GM06990 (cell line): ENCODE data around the gene CCDC201.

ENCODE experiments used
- DNase-seq: peaks from one replicate; pipeline ENCODE4 v3.0.0-alpha.2; 2011; ENCODE audit not compliant: insufficient read length; ENCODE audit errors: extremely low read depth
- H3K27me3 ChIP-seq: replicated peaks from 2 replicates; pipeline ENCODE4 v1.6.0; 2011; ENCODE audit warnings: low read length; ENCODE audit not compliant: control insufficient read depth, insufficient read depth
- H3K36me3 ChIP-seq: 2 replicates; pipeline ENCODE4 v1.5.1; 2011; ENCODE audit warnings: low read length; ENCODE audit not compliant: control insufficient read depth, insufficient read depth
- H3K4me3 ChIP-seq: replicated peaks from 2 replicates; pipeline ENCODE4 v1.5.1; 2011; ENCODE audit warnings: low read depth, mild to moderate bottlenecking, control low read depth, low read length
- TF ChIP-seq, protein P1 (sequence below): IDR thresholded peaks from 2 replicates; pipeline ENCODE4 v1.5.1; 2011; ENCODE audit warnings: low read length, control low read depth, mild to moderate bottlenecking, inconsistent platforms; ENCODE audit not compliant: insufficient read depth, poor library complexity, severe bottlenecking

CCDC201 gene

DNA sequence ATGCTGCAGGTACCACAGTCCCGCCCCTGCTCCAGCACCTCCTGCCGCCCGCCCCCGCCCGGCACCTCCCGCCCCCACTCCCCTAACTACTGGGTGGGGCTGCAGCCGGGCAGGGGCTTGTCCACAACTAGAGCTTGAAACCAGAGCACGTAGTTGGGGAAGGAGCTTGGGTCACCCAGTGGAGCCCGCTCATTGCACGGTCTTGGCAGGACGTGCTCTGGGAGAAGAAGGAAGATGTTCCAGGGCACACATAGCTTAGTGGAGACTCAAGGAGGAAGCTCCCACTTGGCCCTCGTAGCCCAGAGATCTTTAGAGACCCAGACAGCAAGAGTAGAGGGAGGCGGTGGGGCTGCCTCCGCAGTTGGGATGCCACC lies 16.1 kb upstream of the CCDC201 start:
- H3K4me3 ChIP-seq, result no peak overlapping the region
- DNase-seq, result no peak
- H3K36me3 ChIP-seq, result no peaks in the 10 kb centered on the region
- TF ChIP-seq, protein P1, sequence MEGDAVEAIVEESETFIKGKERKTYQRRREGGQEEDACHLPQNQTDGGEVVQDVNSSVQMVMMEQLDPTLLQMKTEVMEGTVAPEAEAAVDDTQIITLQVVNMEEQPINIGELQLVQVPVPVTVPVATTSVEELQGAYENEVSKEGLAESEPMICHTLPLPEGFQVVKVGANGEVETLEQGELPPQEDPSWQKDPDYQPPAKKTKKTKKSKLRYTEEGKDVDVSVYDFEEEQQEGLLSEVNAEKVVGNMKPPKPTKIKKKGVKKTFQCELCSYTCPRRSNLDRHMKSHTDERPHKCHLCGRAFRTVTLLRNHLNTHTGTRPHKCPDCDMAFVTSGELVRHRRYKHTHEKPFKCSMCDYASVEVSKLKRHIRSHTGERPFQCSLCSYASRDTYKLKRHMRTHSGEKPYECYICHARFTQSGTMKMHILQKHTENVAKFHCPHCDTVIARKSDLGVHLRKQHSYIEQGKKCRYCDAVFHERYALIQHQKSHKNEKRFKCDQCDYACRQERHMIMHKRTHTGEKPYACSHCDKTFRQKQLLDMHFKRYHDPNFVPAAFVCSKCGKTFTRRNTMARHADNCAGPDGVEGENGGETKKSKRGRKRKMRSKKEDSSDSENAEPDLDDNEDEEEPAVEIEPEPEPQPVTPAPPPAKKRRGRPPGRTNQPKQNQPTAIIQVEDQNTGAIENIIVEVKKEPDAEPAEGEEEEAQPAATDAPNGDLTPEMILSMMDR, result no peak
- H3K27me3 ChIP-seq, result peaks cover 9% of the 10 kb centered on the region; the same call in 1 of the 2 replicates

DNA sequence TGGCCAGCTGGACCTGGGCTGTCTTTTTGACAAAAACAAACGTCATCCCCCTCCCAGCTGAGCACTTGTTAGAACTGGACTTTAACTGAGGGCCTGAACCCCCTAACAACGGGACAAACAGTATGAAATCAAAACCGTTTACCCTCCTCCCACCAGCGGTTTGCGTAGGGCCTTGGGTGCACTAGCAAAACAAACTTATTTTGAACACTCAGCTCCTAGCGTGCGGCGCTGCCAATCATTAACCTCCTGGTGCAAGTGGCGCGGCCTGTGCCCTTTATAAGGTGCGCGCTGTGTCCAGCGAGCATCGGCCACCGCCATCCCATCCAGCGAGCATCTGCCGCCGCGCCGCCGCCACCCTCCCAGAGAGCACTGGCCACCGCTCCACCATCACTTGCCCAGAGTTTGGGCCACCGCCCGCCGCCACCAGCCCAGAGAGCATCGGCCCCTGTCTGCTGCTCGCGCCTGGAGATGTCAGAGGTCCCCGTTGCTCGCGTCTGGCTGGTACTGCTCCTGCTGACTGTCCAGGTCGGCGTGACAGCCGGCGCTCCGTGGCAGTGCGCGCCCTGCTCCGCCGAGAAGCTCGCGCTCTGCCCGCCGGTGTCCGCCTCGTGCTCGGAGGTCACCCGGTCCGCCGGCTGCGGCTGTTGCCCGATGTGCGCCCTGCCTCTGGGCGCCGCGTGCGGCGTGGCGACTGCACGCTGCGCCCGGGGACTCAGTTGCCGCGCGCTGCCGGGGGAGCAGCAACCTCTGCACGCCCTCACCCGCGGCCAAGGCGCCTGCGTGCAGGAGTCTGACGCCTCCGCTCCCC lies 15.5 kb upstream of the CCDC201 start, which contains the start of gene IGFBP1:
Gene IGFBP1, plus strand, starts transcription at position 304 of the 808 bp plus-strand sequence. Its CDS starts 165 bp downstream, at position 469.
- DNase-seq, result no peak
- Histone ChIP-seq H3K27me3 (peaks cover 8% of the 10 kb centered on the region; the same call in 1 of the 2 replicates), H3K4me3 (no peak within 1 kb of the TSS; the same call in 1 of the 2 replicates), H3K36me3 (no peaks in the 10 kb centered on the region)
- TF ChIP-seq, protein P1, result no peak

DNA sequence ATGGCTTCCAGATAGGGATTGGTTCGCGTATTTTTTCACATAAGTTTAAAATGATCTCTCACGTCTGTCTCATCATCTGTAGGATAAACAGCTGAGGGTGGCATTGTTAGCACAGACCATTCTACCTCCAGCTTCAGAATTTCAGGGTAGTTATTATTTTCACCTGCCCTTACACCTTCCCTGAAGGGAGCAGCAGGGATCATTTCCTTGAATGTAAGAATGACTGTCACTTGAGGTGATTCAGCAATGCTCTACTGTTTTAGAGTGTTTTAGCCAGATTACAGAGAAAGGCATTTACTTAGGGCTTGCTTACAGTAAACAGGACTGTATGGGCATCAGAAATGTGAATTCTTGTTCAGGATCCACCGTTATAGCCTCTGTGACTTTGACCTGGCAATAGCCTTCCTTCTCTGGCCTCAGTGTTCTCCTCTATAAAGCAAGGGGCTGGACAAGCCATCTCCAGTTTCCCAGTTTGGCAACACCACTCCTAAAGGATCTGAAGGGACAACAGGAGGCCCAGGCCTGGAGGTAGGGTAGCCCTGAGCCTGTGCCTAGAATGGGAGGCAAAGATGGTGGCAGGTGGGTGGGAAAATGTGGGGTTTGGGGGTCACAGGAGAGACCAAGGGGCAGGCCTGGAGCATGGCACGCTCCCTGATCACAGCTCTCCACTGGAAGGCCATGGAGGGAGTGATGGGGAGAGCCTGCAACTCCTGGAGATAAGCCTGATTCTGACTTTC lies 14.2 kb upstream of the CCDC201 start:
- no peak overlapping the region for H3K4me3 ChIP-seq
- no peak for DNase-seq
- no peaks in the 10 kb centered on the region for H3K36me3 ChIP-seq
- H3K27me3 ChIP-seq, result peaks cover 6% of the 10 kb centered on the region
- TF ChIP-seq, protein P1, result no peak

DNA sequence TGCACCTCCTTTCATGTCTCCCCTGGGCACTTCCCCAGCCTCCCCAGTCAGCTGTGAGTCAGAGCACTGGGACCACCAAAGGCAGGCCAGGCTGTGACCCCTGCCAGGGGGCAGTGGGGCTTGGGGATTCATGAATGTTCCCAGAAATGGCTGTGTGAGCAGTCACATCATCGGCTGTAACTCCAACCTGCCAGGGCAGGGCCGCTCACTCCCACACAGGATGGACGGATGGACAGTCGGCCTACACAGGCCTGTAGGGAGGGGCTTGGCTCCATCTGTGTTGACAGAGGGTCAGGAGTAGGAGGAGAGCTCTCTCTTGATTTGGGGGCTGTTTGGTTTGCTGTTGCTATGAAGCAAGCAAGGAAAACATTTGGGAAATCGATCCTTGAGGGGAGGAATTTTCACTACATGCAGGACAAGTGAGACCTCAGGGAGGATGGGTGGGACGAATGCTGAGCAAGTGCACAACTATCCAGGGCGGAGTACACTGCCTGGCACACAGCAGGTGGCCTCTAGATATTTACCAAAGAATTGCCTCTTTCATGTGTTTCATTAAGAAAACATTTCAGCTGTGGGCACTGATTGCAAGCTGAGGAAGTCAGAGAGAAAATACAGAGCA lies 12.5 kb upstream of the CCDC201 start:
- Histone ChIP-seq H3K27me3 (peaks cover 6% of the 10 kb centered on the region), H3K4me3 (no peak overlapping the region), H3K36me3 (no peaks in the 10 kb centered on the region)
- no peak for DNase-seq
- TF ChIP-seq, protein P1, result no peak

DNA sequence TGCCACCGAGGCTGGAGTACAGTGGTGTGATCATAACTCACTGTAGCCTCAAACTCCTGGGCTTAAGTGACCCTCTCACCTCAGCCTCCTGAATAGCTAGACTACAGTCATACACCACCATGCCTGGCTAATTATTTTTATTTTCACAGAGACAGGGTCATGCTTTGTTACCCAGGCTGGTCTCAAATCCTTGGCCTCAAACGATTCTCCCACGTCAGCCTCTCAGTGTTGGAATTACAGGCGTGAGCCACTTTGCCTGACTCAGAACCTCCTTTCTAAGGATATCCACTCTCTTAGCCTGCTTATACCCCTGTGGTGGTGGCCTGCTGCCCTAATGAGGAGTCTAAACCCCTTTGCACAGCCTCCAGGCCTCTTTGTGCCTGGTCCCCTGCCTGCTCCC lies 11.3 kb upstream of the CCDC201 start:
- Histone ChIP-seq H3K36me3 (no peaks in the 10 kb centered on the region), H3K27me3 (peaks cover 5% of the 10 kb centered on the region), H3K4me3 (no peak overlapping the region)
- TF ChIP-seq, protein P1, result no peak
- no peak for DNase-seq
